ENCODE results near the gene GSK3A.

The GSK3A gene

DNA sequence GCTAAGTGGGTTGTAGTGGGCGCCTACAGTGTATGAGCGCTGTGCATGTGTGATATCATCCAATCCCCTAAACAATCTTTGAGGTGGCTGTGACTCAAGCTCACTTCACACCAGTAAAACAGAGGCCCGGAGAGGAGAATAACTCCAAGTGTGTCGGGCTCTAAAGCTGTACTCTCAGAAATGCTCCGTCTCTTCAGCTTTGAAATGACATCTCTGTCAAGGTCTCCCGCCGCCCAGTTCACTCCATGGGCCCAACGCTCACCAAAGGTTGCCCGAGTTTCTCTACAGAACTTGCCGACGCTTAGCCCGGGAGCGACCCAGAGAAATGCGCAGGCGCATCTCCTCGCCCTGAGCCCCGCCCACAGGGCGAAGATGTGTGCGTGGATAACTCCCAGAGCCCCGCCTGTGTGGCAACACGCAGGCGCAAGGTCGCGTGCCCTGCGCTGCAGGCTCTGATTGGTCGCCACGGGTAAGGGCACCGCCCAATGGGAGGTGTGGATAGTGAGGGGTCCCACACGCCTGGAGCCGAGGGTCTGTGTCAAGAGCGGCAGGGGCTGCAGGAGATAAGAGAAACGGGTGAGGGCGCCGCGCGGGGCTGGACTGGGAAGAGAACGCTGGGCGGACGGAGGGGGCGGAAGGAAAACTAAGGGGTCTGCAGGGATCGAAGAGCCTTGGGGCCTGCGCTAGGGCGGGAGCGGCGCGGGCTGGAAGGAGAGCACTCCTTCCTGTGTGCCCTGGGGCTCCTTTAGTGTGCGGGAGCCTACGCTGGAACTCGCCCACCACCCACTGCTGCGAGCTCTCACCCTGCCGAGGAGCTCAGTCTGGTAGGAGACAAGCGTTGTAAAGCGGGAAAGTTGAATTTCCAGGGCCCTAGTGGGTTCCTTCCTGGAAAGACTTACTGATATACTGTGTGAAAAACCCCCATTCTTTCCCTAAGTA, 22.3 kb downstream of the GSK3A start, which contains the start of gene ZNF526:
TSS of gene ZNF526 (plus strand) at position 501 of the 939 bp plus-strand sequence. CDS start 4,092 bp downstream, outside the sequence.
- peak; percentile 97 for DNase-seq

GRCh38 chr19:42217520-42218437, 24.6 kb downstream of the GSK3A start, which contains the start of gene DEDD2:
TSS of gene DEDD2 (minus strand) at chr19:42217677. CDS start at chr19:42217007, 670 bp downstream.
- DNase-seq, result peak; percentile 98

GRCh38 chr19:42216653-42217519, 25.5 kb downstream of the GSK3A start:
- DNase-seq, result peak; percentile 26

GRCh38 chr19:42214810-42215485, 27.5 kb downstream of the GSK3A start:
- DNase-seq, result no peak

DNA sequence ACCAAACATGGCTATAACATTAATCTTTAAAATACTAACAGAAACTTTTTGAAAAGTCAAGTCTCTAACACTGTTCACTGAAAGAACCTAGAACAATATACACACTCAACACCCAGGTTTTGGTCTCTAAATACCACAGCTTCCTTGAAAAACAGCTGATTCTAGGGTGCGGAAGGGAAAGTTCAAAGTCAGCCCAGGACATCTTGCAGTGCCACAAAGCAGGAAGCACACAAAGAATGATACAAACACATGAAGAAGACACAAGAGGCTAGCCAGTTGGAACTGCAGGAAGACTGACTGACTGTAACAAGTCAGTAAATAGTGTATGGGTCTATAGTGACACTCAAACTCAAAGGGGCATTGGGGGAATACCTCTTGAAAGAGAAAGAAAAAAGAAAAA, 29.5 kb downstream of the GSK3A start:
- DNase-seq, result no peak

- no peak for DNase-seq
These were observed 33.8 kb downstream of the GSK3A start for GRCh38 chr19:42208612-42209011.

DNA sequence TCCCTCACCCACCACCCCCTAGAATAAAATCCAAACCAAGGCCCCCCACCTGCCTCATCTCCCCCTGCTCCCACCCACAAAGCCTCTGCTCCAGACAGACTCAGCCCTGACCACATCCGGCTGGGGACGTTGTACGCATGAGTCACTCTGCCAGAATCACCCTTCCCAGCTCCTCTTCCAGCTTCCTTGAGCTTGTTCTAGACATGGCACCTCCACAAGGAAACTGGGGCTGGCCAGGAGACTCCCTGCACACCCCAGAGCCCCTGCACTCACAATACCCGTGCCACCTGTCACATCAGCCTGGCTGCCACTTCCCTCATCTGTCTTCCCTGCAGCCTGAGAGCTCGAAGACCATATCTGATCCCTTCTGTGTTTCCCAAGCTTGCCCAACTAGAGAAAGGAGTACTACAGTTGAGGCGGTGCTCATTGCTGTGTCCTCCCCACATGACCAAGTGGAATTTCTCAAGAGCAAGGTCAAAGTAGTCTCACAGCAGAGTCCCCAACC, 34.6 kb downstream of the GSK3A start:
- peak; percentile 80 for DNase-seq

DNA sequence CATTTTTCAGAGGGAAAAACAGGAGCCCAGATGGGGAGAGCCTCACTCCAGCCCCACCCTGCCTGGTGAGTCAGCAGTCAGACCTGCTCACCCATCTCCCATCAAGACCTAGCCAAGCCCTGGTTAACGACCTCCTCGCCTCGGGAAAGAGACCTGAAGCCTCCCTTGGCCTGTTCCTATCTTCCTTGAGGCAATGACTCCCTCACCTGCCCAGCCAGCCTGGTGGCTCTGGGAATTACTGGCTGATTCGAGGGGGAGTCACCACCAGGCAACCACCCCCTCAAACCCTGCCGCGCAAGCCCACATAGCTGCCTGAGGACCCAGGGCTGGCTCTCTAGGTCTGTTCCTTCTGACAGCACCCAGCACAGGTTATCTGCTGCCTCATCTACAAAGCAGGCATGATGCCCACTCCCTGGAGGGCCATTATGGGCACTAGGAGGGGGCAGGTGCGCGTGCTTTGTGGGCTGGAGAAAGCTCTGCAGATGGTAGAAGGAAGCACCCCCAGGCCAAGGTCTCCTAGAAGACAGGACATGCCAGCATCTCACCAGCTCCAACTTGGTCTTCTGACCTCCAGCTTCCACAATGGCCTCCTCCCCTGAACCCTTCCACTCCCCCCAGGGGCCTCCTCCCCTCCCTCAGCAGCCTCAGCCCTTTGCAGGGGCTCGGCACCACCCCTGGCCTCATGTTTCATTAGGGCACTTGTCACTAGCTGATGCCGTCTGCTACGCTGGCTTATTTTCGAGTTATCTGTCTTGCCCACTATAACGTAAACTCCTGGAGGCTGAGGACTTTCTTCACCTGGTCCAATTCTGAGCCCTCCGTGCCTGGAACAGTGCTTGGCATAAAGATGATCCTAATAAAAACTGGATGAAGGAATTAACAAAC, 35.3 kb downstream of the GSK3A start:
- DNase-seq, result peak; percentile 31

DNA sequence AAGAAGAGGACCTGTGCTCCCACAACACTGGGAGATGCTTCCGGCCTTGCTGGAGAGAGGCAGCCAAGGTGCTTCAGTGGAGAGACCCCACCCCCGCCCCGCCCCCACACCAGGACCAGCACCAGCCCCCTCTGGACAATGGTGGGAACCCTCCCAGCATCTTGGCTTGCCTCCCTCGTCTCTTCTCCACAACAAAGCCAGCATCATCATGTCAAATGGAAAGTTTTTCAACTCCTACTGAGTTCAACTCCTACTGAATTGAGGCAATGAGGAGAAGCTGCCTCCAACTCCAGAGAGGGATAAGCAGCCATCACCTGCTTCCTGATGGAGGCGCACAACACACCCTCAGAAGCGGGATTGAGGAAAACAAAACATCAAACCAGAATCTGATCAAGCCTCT, 37.7 kb downstream of the GSK3A start:
- DNase-seq, result no peak

DNA sequence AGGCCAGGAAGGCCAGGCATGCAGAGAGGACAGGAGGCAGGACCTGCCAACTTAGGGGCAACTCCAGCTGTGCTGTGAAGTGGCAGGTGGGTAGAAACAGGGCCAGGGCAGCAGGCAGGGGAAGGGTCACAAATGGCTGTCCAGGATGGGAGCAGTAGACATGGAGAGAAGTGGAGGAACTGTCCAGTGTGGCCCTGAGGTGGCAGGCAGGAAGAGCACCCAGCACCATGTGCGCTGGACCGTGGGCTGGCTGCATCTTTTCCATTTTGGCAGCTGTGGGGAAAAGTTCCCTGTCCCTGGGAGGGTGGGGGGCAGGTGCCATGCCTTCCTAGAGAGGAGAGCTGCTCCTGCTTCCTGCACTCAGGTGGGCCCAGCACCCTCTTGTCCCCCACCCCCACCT, 38.7 kb downstream of the GSK3A start:
- no peak for DNase-seq

- no peak for DNase-seq
These were observed 40.0 kb downstream of the GSK3A start for GRCh38 chr19:42202290-42202880.

- DNase-seq, result no peak
These were observed 40.7 kb downstream of the GSK3A start for GRCh38 chr19:42201489-42202289.

GRCh38 chr19:42200116-42200715, 42.2 kb downstream of the GSK3A start:
- no peak for DNase-seq

DNA sequence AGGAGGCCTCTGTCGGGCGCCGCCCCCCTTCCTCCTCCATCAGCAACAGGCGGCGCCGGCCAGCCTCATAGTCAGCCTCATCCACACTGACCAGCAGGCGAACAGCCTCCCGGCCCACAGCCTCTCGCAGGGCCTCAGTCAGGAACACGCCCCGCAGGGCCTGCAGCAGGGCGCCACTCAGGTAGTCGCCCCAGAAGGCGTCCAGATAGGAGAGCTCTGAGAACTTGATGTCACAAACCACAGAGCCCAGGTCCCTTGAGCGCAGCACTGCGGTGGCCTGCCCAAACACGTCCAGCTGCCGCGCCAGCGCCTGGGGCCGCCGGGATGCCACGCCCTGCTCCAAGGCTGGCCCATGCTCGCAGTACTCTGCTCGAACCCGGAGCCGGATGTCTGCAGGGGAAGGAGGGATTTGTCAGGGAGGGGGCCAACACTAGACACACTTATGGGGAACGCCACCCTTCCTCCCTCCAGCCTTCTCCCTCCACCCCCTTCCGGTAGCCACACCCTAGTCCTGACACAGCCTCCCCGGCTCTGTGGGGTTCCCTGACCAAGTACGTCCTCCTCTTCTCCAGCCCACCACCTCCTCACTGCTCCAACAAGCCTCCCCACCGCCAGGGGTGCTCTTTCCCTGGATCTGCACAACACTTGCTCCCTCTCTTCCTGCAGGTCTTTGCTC, 42.8 kb downstream of the GSK3A start:
- DNase-seq, result no peak

DNA sequence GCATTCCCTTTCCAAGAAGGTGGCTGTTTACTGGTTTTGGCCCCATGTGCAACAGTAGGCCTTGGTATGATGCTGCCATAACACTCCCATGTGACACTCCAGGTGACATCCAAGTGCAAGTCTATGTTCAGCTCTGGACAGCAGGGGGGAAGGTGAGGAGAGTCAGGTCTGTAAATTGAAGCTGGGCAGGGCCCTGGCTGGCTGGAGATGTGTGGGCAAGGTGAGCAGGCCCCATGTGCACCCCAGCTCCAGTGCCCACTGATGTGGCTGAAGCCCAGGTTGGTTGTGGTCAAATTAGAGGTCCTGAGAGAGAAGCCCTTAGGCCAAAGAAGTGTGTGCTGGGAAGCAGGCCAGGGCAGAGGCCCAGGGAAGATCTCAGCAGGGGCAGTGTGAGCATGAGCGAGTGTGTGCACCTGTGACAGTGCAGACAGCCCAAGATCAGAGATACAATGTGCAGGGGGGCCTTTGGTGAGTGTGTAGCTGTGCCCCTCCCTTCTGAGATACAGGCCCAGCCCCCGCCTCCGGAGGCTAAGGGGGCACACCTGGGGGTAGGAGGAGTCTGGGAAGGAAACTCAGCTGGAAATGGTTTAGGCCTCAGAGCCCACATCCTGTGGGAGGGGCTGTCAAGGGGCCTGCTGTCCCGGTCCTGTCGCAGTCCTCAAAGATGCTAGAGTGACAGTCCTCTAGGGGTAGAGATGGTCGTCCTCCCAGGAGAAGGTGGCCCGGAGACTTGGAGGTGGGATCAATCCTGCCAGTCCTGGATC, 43.5 kb downstream of the GSK3A start:
- DNase-seq, result no peak

DNA sequence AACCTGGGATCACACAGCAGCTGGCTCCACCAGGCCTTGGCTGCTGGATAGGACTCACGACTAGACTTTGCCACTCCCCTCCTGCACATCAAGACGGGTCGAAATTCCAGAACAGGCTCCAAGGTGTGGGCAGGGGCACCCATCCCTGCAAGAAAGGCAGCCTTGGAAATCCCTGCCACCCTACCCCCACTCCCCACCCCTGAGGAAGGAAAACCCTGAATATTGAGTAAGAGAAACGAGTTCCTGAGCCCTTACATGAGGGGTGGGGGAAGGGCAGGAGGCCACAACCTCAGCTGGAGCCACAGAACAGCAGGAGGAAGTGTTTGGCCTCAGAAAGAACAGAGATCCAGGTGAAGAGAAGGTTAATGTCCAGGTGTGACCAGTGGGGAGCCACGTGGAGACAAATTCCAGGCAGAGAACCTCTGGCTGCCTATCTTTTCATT, 45.0 kb downstream of the GSK3A start:
- no peak for DNase-seq
